A549 (cell line): Measurements from ENCODE around the gene FAM107A. TPM values are rescaled to one million over a fixed set of nuclear protein-coding genes. Genes with fewer than 3 reads are reported as not detected.

Experiments used
- ATAC-seq, 2 experiments: fragments of 200-7000 bp in 1 of 2; fragments of >200 bp in 1 of 2; cut with Nextera tagmentation in 1 of 2; cut with Tn5 transposase in 1 of 2; 3 replicates each; pipeline versions ENCODE4 v1.8.0 to v1.9.1; 2018 to 2020; ENCODE audit warnings: mild to moderate bottlenecking in 1 of 2, moderate library complexity in 1 of 2
- CTCF ChIA-PET: fragments of 300-600 bp; sonication (Branson Sonifier 250); formaldehyde crosslinking; extraction: SDS; loops from one replicate; lab custom pipeline; 2021; ENCODE audit warnings: antibody characterized with exemption, inconsistent platforms; lab: Yijun Ruan, JAX
- POLR2A ChIA-PET: fragments of 350-600 bp; formaldehyde crosslinking; extraction: SDS; loops from one replicate; lab custom pipeline; 2021; ENCODE audit warnings: antibody characterized with exemption, inconsistent platforms; lab: Yijun Ruan, JAX
- DNase-seq, 2 experiments: peaks; one replicate each; pipeline versions ENCODE4 v3.0.0 to v3.0.0-alpha.2; 2011 to 2016; ENCODE audit warnings: low read depth in 1 of 2, low spot score in 1 of 2
- FAIRE-seq: peaks from 2 replicates; lab custom pipeline; 2011; peaks lifted over from hg19 to GRCh38; lab: Jason Lieb, UNC
- H3K27ac ChIP-seq, 2 experiments: fragments of >200 bp; sonication (Bioruptor Twin); formaldehyde crosslinking; 3 replicates each; pipeline ENCODE4 v1.5.1; 2016 to 2017
- H3K4me1 ChIP-seq: fragments of >200 bp; sonication (Bioruptor Twin); formaldehyde crosslinking; 3 replicates; pipeline ENCODE4 v1.6.1; 2016
- H3K4me2 ChIP-seq: fragments of >200 bp; sonication (Bioruptor Twin); formaldehyde crosslinking; 3 replicates; pipeline ENCODE4 v1.6.1; 2016
- H3K4me3 ChIP-seq: fragments of >200 bp; sonication (Bioruptor Twin); formaldehyde crosslinking; 3 replicates; pipeline ENCODE4 v1.5.1; 2016
- H3K9me3 ChIP-seq: fragments of >200 bp; sonication (Bioruptor Twin); formaldehyde crosslinking; 3 replicates; pipeline ENCODE4 v1.6.1; 2016
- CHD4 ChIP-seq: fragments of 200-600 bp; sonication (generic); IDR thresholded peaks from 2 replicates; pipeline ENCODE4 v1.6.1; 2016; ENCODE audit warnings: antibody characterized with exemption, mild to moderate bottlenecking, borderline replicate concordance
- EHF ChIP-seq: fragments of 250-450 bp; sonication (Bioruptor Pico); IDR thresholded peaks from 2 replicates; pipeline ENCODE4 v1.5.0; 2020; ENCODE audit warnings: mild to moderate bottlenecking
- FOSL2 ChIP-seq, 2 experiments: fragments of 450-650 bp in 1 of 2; fragments of >200 bp in 1 of 2; sonication (Bioruptor Twin) in 1 of 2; formaldehyde crosslinking; IDR thresholded peaks; 2 replicates each; pipeline versions ENCODE4 v1.5.0 to v1.6.1; 2016 to 2020; ENCODE audit warnings: mild to moderate bottlenecking in 1 of 2, moderate library complexity in 1 of 2
- GATA3 ChIP-seq: IDR thresholded peaks from 2 replicates; pipeline ENCODE4 v1.6.1; 2012; ENCODE audit warnings: borderline replicate concordance
- KDM1A ChIP-seq: fragments of 200-600 bp; sonication (generic); IDR thresholded peaks from 2 replicates; pipeline ENCODE4 v1.6.1; 2016; ENCODE audit warnings: low read depth, mild to moderate bottlenecking
- MAZ ChIP-seq: fragments of 150-350 bp; IDR thresholded peaks from 2 replicates; pipeline ENCODE4 v1.6.1; 2014; ENCODE audit warnings: antibody characterized with exemption, low read depth, low read length, borderline replicate concordance
- NPAS2 ChIP-seq: fragments of 250-450 bp; sonication (Bioruptor Pico); IDR thresholded peaks from 2 replicates; pipeline ENCODE4 v1.8.0; 2022; ENCODE audit warnings: mild to moderate bottlenecking, moderate library complexity, borderline replicate concordance
- PHF8 ChIP-seq: fragments of 200-600 bp; sonication (generic); IDR thresholded peaks from 2 replicates; pipeline ENCODE4 v1.6.1; 2016; ENCODE audit warnings: low read depth, mild to moderate bottlenecking, antibody characterized with exemption, moderate library complexity, borderline replicate concordance
- RAD21 ChIP-seq, 2 experiments: fragments of >200 bp in 1 of 2; sonication (Bioruptor Twin) in 1 of 2; formaldehyde crosslinking in 1 of 2; IDR thresholded peaks in 1 of 2; conservative IDR thresholded peaks in 1 of 2; 2 replicates in 1 of 2; 3 replicates in 1 of 2; pipeline ENCODE4 v1.6.1; 2012 to 2018; ENCODE audit warnings: inconsistent platforms in 1 of 2
- RCOR1 ChIP-seq: fragments of 150-350 bp; IDR thresholded peaks from 2 replicates; pipeline ENCODE4 v1.6.1; 2014; ENCODE audit warnings: antibody characterized with exemption, low read length, low read depth
- RFX5 ChIP-seq: fragments of 450-650 bp; IDR thresholded peaks from 2 replicates; pipeline ENCODE4 v1.7.1; 2014; ENCODE audit warnings: antibody characterized with exemption, mild to moderate bottlenecking, moderate library complexity
- TP53 ChIP-seq: fragments of 250-450 bp; sonication (Bioruptor Pico); IDR thresholded peaks from 2 replicates; pipeline ENCODE4 v1.5.0; 2021; ENCODE audit warnings: mild to moderate bottlenecking, moderate library complexity
- WGBS: methylation state at CpG from one replicate; pipeline ENCODE4 v1.1.6; 2017; ENCODE audit errors: missing lambda C conversion rate; 5-methylcytosine and 5-hydroxymethylcytosine counted together
- polyA plus RNA-seq, 4 experiments: library from polyadenylated mRNA; depleted of rRNA in 3 of 4; stranded (reverse); fragments of >200 nt; fragmentation: RNase III in 1 of 4; extraction: RNeasy Plus Mini Kit Qiagen cat#74134 plus additional on column Dnase treatment in 1 of 4; gene quantifications; 2 replicates in 3 of 4; 3 replicates in 1 of 4; pipeline ENCODE4 v1.2.3, GENCODE V29; 2011 to 2017
- TF ChIP-seq, protein P1 (sequence below): fragments of >200 bp; sonication (Bioruptor Twin); formaldehyde crosslinking; IDR thresholded peaks from 3 replicates; pipeline ENCODE4 v1.5.1; 2016
- TF ChIP-seq, protein P2 (sequence below): IDR thresholded peaks from 2 replicates; pipeline ENCODE4 v1.6.1; 2012
- TF ChIP-seq, protein P3 (sequence below): fragments of >200 bp; sonication (Bioruptor Twin); formaldehyde crosslinking; IDR thresholded peaks from 3 replicates; pipeline ENCODE4 v1.6.1; 2016
- TF ChIP-seq, protein P4 (sequence below): fragments of 250-450 bp; sonication (Bioruptor Pico); IDR thresholded peaks from 2 replicates; pipeline ENCODE4 v1.5.0; 2021; ENCODE audit warnings: mild to moderate bottlenecking, moderate library complexity, borderline replicate concordance
- TF ChIP-seq, protein P5 (sequence below): IDR thresholded peaks from 2 replicates; pipeline ENCODE4 v1.6.1; 2012; ENCODE audit warnings: low read depth, borderline replicate concordance

Gene FAM107A
- polyA plus RNA-seq, 2 of the 4 experiments (the other 2 are of a cell fraction): 0.04 TPM; not detected in 1

DNA sequence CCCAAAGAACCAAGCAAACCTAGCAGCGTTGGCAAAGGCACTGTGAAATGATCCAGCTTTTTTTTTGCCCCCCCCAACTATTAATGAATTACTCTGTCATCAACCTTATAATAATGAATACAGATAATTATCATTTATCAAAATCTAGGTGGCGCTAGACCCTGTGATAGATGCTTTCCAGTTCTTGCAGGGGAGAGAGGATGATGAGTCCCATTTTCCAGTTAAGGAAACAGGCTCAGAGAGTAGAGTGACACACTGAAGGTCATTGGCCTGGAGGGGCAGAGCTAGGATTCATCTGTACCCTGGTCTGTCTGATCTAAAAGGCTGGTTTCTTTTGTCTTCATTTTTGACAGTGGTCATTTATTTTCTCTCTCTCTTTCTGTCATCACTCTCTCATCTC, 45.2 kb downstream of the FAM107A start:
- 47% methylated on average over 2 of the region's 2 CpGs for WGBS
- Histone ChIP-seq H3K4me1 (peaks cover 55% of the 10 kb centered on the region), H3K4me3 (no peak overlapping the region), H3K9me3 (no peaks in the 10 kb centered on the region), H3K4me2 (no peak overlapping the region), H3K27ac (no peak overlapping the region)
- ChIA-PET CTCF (interaction anchor here (0.6 to 2.3 kb wide), 21 partner anchors 9 to 225 kb away, joined by 3 to 12 read pairs (median 4); partner anchors contain the start of genes HTD2, KCTD6 and RPP14), POLR2A (no interaction called here)
- FAIRE-seq (no peak), ATAC-seq (peak; percentile 26 to 46; a peak in 4 of 6 replicates), DNase-seq (peak in 1 of 2 experiments; percentile 49)
- TF ChIP-seq, protein P1, sequence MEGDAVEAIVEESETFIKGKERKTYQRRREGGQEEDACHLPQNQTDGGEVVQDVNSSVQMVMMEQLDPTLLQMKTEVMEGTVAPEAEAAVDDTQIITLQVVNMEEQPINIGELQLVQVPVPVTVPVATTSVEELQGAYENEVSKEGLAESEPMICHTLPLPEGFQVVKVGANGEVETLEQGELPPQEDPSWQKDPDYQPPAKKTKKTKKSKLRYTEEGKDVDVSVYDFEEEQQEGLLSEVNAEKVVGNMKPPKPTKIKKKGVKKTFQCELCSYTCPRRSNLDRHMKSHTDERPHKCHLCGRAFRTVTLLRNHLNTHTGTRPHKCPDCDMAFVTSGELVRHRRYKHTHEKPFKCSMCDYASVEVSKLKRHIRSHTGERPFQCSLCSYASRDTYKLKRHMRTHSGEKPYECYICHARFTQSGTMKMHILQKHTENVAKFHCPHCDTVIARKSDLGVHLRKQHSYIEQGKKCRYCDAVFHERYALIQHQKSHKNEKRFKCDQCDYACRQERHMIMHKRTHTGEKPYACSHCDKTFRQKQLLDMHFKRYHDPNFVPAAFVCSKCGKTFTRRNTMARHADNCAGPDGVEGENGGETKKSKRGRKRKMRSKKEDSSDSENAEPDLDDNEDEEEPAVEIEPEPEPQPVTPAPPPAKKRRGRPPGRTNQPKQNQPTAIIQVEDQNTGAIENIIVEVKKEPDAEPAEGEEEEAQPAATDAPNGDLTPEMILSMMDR: peak; percentile 31
- TF ChIP-seq, protein P2, sequence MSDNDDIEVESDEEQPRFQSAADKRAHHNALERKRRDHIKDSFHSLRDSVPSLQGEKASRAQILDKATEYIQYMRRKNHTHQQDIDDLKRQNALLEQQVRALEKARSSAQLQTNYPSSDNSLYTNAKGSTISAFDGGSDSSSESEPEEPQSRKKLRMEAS: no peak

DNA sequence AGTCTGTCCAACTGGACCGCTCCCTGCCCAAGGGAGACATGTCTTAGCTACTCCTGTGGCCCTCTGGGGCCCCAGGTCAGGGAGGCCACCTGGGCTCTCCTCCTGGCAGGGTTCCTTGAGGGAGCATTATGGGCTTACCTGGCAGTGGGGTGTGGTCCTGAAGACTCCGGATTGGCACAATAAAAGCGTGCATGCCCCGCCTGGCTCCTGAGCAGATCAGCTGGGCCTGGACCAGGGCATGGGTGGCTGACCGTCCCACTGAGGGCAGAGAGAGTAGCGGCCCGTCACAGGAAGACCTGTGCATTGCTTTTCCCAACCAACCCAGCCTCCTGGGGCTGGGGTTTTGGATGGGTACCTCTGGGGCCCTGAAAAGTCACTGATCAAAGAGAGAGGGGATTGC, 45.6 kb downstream of the FAM107A start:
- H3K27ac ChIP-seq: no peak overlapping the region
- FAIRE-seq (no peak), DNase-seq (no peak), ATAC-seq (no peak)
- 80% methylated on average over 1 of the region's 7 CpGs for WGBS
- CTCF ChIA-PET: interaction anchor here (0.6 to 2.3 kb wide), 22 partner anchors 9 to 224 kb away, joined by 3 to 12 read pairs (median 4); partner anchors contain the start of genes HTD2, KCTD6 and RPP14
- no peak overlapping the region for H3K4me3 ChIP-seq
- TF ChIP-seq GATA3 (no peak), RAD21 (conservative IDR thresholded peaks at IDR 0.05 in 1 of 2, IDR thresholded peaks at IDR 0.05 in 1 of 2) (no peak), CHD4 (no peak), KDM1A (no peak), FOSL2 (IDR thresholded peaks at IDR 0.05) (no peak), FOSL2 (CRISPR knock-in tag; IDR thresholded peaks at IDR 0.05) (no peak), PHF8 (no peak), TP53 (CRISPR knock-in tag) (no peak), EHF (CRISPR knock-in tag) (no peak), MAZ (no peak), RFX5 (no peak), NPAS2 (CRISPR knock-in tag) (no peak), RCOR1 (no peak)
- TF ChIP-seq, protein P3, sequence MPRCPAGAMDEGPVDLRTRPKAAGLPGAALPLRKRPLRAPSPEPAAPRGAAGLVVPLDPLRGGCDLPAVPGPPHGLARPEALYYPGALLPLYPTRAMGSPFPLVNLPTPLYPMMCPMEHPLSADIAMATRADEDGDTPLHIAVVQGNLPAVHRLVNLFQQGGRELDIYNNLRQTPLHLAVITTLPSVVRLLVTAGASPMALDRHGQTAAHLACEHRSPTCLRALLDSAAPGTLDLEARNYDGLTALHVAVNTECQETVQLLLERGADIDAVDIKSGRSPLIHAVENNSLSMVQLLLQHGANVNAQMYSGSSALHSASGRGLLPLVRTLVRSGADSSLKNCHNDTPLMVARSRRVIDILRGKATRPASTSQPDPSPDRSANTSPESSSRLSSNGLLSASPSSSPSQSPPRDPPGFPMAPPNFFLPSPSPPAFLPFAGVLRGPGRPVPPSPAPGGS: no peak
- TF ChIP-seq, protein P4, sequence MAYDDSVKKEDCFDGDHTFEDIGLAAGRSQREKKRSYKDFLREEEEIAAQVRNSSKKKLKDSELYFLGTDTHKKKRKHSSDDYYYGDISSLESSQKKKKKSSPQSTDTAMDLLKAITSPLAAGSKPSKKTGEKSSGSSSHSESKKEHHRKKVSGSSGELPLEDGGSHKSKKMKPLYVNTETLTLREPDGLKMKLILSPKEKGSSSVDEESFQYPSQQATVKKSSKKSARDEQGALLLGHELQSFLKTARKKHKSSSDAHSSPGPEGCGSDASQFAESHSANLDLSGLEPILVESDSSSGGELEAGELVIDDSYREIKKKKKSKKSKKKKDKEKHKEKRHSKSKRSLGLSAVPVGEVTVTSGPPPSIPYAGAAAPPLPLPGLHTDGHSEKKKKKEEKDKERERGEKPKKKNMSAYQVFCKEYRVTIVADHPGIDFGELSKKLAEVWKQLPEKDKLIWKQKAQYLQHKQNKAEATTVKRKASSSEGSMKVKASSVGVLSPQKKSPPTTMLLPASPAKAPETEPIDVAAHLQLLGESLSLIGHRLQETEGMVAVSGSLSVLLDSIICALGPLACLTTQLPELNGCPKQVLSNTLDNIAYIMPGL: no peak
- TF ChIP-seq, protein P5, sequence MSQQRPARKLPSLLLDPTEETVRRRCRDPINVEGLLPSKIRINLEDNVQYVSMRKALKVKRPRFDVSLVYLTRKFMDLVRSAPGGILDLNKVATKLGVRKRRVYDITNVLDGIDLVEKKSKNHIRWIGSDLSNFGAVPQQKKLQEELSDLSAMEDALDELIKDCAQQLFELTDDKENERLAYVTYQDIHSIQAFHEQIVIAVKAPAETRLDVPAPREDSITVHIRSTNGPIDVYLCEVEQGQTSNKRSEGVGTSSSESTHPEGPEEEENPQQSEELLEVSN: no peak
- H3K4me2 ChIP-seq: no peak overlapping the region
- peaks cover 55% of the 10 kb centered on the region for H3K4me1 ChIP-seq
- no peaks in the 10 kb centered on the region for H3K9me3 ChIP-seq
- POLR2A ChIA-PET: no interaction called here
